ENCODE measurements around the gene CD9.

Gene CD9

DNA sequence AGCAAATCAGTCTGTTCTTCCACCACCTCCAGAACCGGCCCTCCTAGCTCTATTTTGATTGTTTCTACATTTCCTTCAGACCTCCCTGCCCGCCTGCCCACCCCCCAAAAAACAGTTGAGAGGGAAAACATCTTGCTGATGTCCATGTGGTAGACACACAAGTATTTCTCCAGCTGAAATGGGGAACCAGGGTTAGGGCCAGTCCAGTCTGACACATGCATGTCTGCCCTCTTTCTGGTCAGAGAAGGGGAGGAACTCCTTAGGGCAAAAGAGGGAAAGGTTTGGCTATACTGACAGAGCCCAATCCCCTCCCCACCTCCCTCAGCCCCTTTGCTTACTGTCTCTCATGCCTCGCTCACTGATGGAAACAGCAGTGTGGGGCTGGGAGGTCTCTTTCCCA is 3.4 kb downstream of the CD9 start:
- H3K27ac ChIP-seq (ENCODE audit: low read depth, low read length, poor library complexity, severe bottlenecking): peak overlapping the region; percentile 85
- peaks cover 76% of the 10 kb centered on the region for H3K4me1 ChIP-seq (ENCODE audit: insufficient read depth, low read length, severe bottlenecking)
- H3K27me3 ChIP-seq (ENCODE audit: insufficient read depth, low read length): no peaks in the 10 kb centered on the region
- peak overlapping the region; percentile 74 for H3K4me3 ChIP-seq (ENCODE audit: low read depth, low read length, poor library complexity, severe bottlenecking)
- TF ChIP-seq, protein P1, sequence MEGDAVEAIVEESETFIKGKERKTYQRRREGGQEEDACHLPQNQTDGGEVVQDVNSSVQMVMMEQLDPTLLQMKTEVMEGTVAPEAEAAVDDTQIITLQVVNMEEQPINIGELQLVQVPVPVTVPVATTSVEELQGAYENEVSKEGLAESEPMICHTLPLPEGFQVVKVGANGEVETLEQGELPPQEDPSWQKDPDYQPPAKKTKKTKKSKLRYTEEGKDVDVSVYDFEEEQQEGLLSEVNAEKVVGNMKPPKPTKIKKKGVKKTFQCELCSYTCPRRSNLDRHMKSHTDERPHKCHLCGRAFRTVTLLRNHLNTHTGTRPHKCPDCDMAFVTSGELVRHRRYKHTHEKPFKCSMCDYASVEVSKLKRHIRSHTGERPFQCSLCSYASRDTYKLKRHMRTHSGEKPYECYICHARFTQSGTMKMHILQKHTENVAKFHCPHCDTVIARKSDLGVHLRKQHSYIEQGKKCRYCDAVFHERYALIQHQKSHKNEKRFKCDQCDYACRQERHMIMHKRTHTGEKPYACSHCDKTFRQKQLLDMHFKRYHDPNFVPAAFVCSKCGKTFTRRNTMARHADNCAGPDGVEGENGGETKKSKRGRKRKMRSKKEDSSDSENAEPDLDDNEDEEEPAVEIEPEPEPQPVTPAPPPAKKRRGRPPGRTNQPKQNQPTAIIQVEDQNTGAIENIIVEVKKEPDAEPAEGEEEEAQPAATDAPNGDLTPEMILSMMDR (IDR thresholded peaks at IDR 0.05; ENCODE audit: low read length): no peak
- no peak for TF ChIP-seq EZH2 (IDR thresholded peaks at IDR 0.05; ENCODE audit: borderline replicate concordance, low read length)
- no peaks in the 10 kb centered on the region for H3K36me3 ChIP-seq (ENCODE audit: insufficient read depth, low read length)
- peak overlapping the region; percentile 81; the same call in 1 of the 2 replicates for H3K9ac ChIP-seq (ENCODE audit: low read length)
- H2AFZ ChIP-seq (ENCODE audit: low read length): no peak overlapping the region
- peak overlapping the region; percentile 69; the same call in 1 of the 2 replicates for H3K4me2 ChIP-seq (ENCODE audit: low read length)
- no peaks in the 10 kb centered on the region for H3K9me3 ChIP-seq (ENCODE audit: low read length)
- no peaks in the 10 kb centered on the region for H4K20me1 ChIP-seq (ENCODE audit: insufficient read depth, low read length)
- no peaks in the 10 kb centered on the region for H3K9me2 ChIP-seq (ENCODE audit: low read depth, low read length)
- H3F3A ChIP-seq (ENCODE audit: insufficient read depth, low read length): no peaks in the 10 kb centered on the region
- 0 out of 2 replicates have a peak, but pooled peaks cover 10% of the 10 kb centered on the region for H3K79me2 ChIP-seq (ENCODE audit: insufficient read depth, low read length)

DNA sequence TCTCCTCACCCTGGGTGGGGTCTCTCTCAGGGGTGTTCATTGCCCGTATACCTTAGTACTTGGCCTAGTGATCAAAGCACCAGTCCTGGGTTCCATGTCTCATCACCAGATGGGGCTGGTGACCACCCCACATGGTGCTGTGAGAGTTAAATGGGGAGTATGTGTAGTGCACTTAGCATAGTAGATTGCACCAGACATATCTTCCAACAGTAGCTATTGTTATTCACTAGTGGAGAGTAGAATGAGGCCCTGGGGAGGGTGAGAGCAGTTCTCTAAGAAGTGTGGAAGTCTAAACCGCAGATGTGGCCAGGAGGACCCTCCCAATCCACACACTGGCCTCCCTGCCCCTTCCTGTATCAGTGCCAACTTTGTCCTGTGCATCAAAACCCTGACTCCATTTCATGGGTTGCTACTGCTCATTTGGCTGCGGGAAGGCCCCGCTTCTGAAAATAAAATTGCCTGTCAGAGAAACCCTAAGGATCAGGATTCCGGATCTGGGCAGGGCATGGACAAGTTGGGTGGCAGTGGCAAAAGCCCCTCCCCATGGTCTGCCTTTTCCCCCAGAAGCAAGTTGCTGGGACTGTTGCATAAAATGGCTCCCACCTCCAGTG is 4.4 kb downstream of the CD9 start:
- H3K9ac ChIP-seq (ENCODE audit: low read length): peak overlapping the region; percentile 2; the same call in 1 of the 2 replicates
- H3K4me1 ChIP-seq (ENCODE audit: insufficient read depth, low read length, severe bottlenecking): peaks cover 76% of the 10 kb centered on the region
- no peaks in the 10 kb centered on the region for H3K36me3 ChIP-seq (ENCODE audit: insufficient read depth, low read length)
- no peaks in the 10 kb centered on the region for H4K20me1 ChIP-seq (ENCODE audit: insufficient read depth, low read length)
- H3K9me2 ChIP-seq (ENCODE audit: low read depth, low read length): no peaks in the 10 kb centered on the region
- H3K9me3 ChIP-seq (ENCODE audit: low read length): no peaks in the 10 kb centered on the region
- H2AFZ ChIP-seq (ENCODE audit: low read length): no peak overlapping the region
- H3K79me2 ChIP-seq (ENCODE audit: insufficient read depth, low read length): 0 out of 2 replicates have a peak, but pooled peaks cover 10% of the 10 kb centered on the region
- H3F3A ChIP-seq (ENCODE audit: insufficient read depth, low read length): no peaks in the 10 kb centered on the region
- peak overlapping the region; percentile 44 for H3K4me2 ChIP-seq (ENCODE audit: low read length)
- no peak overlapping the region for H3K4me3 ChIP-seq (ENCODE audit: low read depth, low read length, poor library complexity, severe bottlenecking)
- TF ChIP-seq, protein P1 (IDR thresholded peaks at IDR 0.05; ENCODE audit: low read length): no peak; the same call in 1 of the 2 replicates
- no peak for TF ChIP-seq EZH2 (IDR thresholded peaks at IDR 0.05; ENCODE audit: borderline replicate concordance, low read length)
- peak overlapping the region; percentile 85 for H3K27ac ChIP-seq (ENCODE audit: low read depth, low read length, poor library complexity, severe bottlenecking)
- no peaks in the 10 kb centered on the region for H3K27me3 ChIP-seq (ENCODE audit: insufficient read depth, low read length)

DNA sequence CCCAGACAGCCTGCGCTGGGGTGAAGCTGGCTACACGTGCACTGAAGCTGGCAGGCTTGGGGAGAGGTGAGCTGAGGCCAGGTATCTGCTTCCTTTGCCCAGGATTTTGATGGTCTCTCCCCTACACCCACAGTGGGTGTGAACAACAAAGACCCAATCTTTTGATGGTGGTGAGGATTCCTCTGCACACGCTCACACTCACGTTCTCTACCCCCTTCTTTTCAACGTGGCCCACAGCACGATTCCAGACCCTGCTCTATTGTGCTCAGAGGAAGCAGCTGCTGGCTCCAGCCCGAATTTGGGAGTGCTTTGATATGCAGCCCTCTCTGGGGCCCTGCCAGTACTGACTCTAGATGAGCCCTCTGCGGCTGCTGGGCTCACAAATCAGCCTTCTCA is 4.9 kb downstream of the CD9 start:
- no peaks in the 10 kb centered on the region for H3F3A ChIP-seq (ENCODE audit: insufficient read depth, low read length)
- no peaks in the 10 kb centered on the region for H3K9me2 ChIP-seq (ENCODE audit: low read depth, low read length)
- peaks cover 80% of the 10 kb centered on the region for H3K4me1 ChIP-seq (ENCODE audit: insufficient read depth, low read length, severe bottlenecking)
- TF ChIP-seq, protein P1 (IDR thresholded peaks at IDR 0.05; ENCODE audit: low read length): no peak
- no peak for TF ChIP-seq EZH2 (IDR thresholded peaks at IDR 0.05; ENCODE audit: borderline replicate concordance, low read length)
- peak overlapping the region; percentile 85 for H3K27ac ChIP-seq (ENCODE audit: low read depth, low read length, poor library complexity, severe bottlenecking)
- no peaks in the 10 kb centered on the region for H3K9me3 ChIP-seq (ENCODE audit: low read length)
- peak overlapping the region; percentile 44; the same call in 1 of the 2 replicates for H3K4me2 ChIP-seq (ENCODE audit: low read length)
- H3K4me3 ChIP-seq (ENCODE audit: low read depth, low read length, poor library complexity, severe bottlenecking): no peak overlapping the region
- 0 out of 2 replicates have a peak, but pooled peaks cover 10% of the 10 kb centered on the region for H3K79me2 ChIP-seq (ENCODE audit: insufficient read depth, low read length)
- H3K27me3 ChIP-seq (ENCODE audit: insufficient read depth, low read length): no peaks in the 10 kb centered on the region
- no peaks in the 10 kb centered on the region for H4K20me1 ChIP-seq (ENCODE audit: insufficient read depth, low read length)
- H3K36me3 ChIP-seq (ENCODE audit: insufficient read depth, low read length): no peaks in the 10 kb centered on the region
- peak overlapping the region; percentile 2; the same call in 1 of the 2 replicates for H3K9ac ChIP-seq (ENCODE audit: low read length)
- H2AFZ ChIP-seq (ENCODE audit: low read length): no peak overlapping the region

All from OCI-LY1 (cell line).